ENCODE measurements around the gene PCDHGA1.
"Not testable (repeated sequence)": the region's sequence is repeated elsewhere in the genome, so short reads cannot be mapped to it uniquely, and the experiment has no call there.

- TF ChIP-seq, protein P1, sequence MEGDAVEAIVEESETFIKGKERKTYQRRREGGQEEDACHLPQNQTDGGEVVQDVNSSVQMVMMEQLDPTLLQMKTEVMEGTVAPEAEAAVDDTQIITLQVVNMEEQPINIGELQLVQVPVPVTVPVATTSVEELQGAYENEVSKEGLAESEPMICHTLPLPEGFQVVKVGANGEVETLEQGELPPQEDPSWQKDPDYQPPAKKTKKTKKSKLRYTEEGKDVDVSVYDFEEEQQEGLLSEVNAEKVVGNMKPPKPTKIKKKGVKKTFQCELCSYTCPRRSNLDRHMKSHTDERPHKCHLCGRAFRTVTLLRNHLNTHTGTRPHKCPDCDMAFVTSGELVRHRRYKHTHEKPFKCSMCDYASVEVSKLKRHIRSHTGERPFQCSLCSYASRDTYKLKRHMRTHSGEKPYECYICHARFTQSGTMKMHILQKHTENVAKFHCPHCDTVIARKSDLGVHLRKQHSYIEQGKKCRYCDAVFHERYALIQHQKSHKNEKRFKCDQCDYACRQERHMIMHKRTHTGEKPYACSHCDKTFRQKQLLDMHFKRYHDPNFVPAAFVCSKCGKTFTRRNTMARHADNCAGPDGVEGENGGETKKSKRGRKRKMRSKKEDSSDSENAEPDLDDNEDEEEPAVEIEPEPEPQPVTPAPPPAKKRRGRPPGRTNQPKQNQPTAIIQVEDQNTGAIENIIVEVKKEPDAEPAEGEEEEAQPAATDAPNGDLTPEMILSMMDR (conservative IDR thresholded peaks at IDR 0.05; ENCODE audit: low read depth, low read length) = peak; percentile 62
- TF ChIP-seq EZH2 (IDR thresholded peaks at IDR 0.05; ENCODE audit: borderline replicate concordance, low read depth, low read length, poor library complexity, severe bottlenecking) = not testable (repeated sequence)
Observed at GRCh38 chr5:141397756-141398551, 67.6 kb downstream of the PCDHGA1 start, which contains the start of gene PCDHGB5.

Measured in A673 (cell line).